ENCODE data around the gene CADM1.

Gene CADM1

GRCh38 chr11:115272925-115273324, 231.3 kb downstream of the CADM1 start:
- 95% methylated on average over 4 of the region's 4 CpGs for WGBS
- no peaks in the 10 kb centered on the region; the same call in 1 of the 2 replicates for H3K4me1 ChIP-seq (ENCODE audit: insufficient read depth, low read length)

GRCh38 chr11:115271643-115272042, 232.6 kb downstream of the CADM1 start:
- no peak overlapping the region for H3K9ac ChIP-seq (ENCODE audit: low read depth, low read length)
- H3K9me3 ChIP-seq (ENCODE audit: insufficient read depth, low read depth, low read length) = no peaks in the 10 kb centered on the region
- H3K36me3 ChIP-seq (ENCODE audit: insufficient read depth, low read length) = no peaks in the 10 kb centered on the region
- no peak overlapping the region for H3K27ac ChIP-seq (ENCODE audit: low read depth, low read length)
- H3K27me3 ChIP-seq (ENCODE audit: insufficient read depth, low read length) = no peaks in the 10 kb centered on the region
- peaks cover 7% of the 10 kb centered on the region for H3K4me1 ChIP-seq (ENCODE audit: insufficient read depth, low read length)
- H3K4me3 ChIP-seq (ENCODE audit: low read length) = no peak overlapping the region

More at GRCh38 chr11:115272925-115273324, 231.3 kb downstream of the CADM1 start:
- no peaks in the 10 kb centered on the region for H3K27me3 ChIP-seq (ENCODE audit: insufficient read depth, low read length)
- no peaks in the 10 kb centered on the region for H3K9me3 ChIP-seq (ENCODE audit: insufficient read depth, low read depth, low read length)
- no peak overlapping the region for H3K4me3 ChIP-seq (ENCODE audit: low read length)
- no peaks in the 10 kb centered on the region for H3K36me3 ChIP-seq (ENCODE audit: insufficient read depth, low read length)
- H3K27ac ChIP-seq (ENCODE audit: low read depth, low read length) = no peak overlapping the region
- no peak overlapping the region for H3K9ac ChIP-seq (ENCODE audit: low read depth, low read length)

GRCh38 chr11:115269191-115269950, 234.8 kb downstream of the CADM1 start:
- Histone ChIP-seq H3K9ac (ENCODE audit: low read depth, low read length) (no peak overlapping the region), H3K36me3 (ENCODE audit: insufficient read depth, low read length) (no peaks in the 10 kb centered on the region), H3K4me1 (ENCODE audit: insufficient read depth, low read length) (peaks cover 7% of the 10 kb centered on the region; the same call in 1 of the 2 replicates), H3K27me3 (ENCODE audit: insufficient read depth, low read length) (no peaks in the 10 kb centered on the region), H3K27ac (ENCODE audit: low read depth, low read length) (no peak overlapping the region), H3K4me3 (ENCODE audit: low read length) (no peak overlapping the region), H3K9me3 (ENCODE audit: insufficient read depth, low read depth, low read length) (no peaks in the 10 kb centered on the region)
- WGBS = 93% methylated on average over 8 of the region's 8 CpGs

- H3K4me1 ChIP-seq (ENCODE audit: insufficient read depth, low read length) = peaks cover 7% of the 10 kb centered on the region; the same call in 1 of the 2 replicates
- 94% methylated on average over 6 of the region's 7 CpGs for WGBS
- no peak overlapping the region for H3K27ac ChIP-seq (ENCODE audit: low read depth, low read length)
- no peaks in the 10 kb centered on the region for H3K9me3 ChIP-seq (ENCODE audit: insufficient read depth, low read depth, low read length)
- no peak overlapping the region for H3K9ac ChIP-seq (ENCODE audit: low read depth, low read length)
- no peak overlapping the region for H3K4me3 ChIP-seq (ENCODE audit: low read length)
- no peaks in the 10 kb centered on the region for H3K36me3 ChIP-seq (ENCODE audit: insufficient read depth, low read length)
- H3K27me3 ChIP-seq (ENCODE audit: insufficient read depth, low read length) = no peaks in the 10 kb centered on the region
Observed at GRCh38 chr11:115267871-115268270, 236.3 kb downstream of the CADM1 start.

- H3K27ac ChIP-seq (ENCODE audit: low read depth, low read length) = no peak overlapping the region
Observed at GRCh38 chr11:115267238-115267781, 236.9 kb downstream of the CADM1 start.

GRCh38 chr11:115266066-115266639, 238.1 kb downstream of the CADM1 start:
- Histone ChIP-seq H3K27me3 (ENCODE audit: insufficient read depth, low read length) (no peaks in the 10 kb centered on the region), H3K27ac (ENCODE audit: low read depth, low read length) (no peak overlapping the region), H3K9me3 (ENCODE audit: insufficient read depth, low read depth, low read length) (no peaks in the 10 kb centered on the region), H3K9ac (ENCODE audit: low read depth, low read length) (no peak overlapping the region), H3K4me3 (ENCODE audit: low read length) (no peak overlapping the region), H3K36me3 (ENCODE audit: insufficient read depth, low read length) (no peaks in the 10 kb centered on the region), H3K4me1 (ENCODE audit: insufficient read depth, low read length) (peaks cover 7% of the 10 kb centered on the region; the same call in 1 of the 2 replicates)
- 84% methylated on average over 5 of the region's 5 CpGs for WGBS

More at GRCh38 chr11:115267238-115267781, 236.9 kb downstream of the CADM1 start:
- peaks cover 7% of the 10 kb centered on the region; the same call in 1 of the 2 replicates for H3K4me1 ChIP-seq (ENCODE audit: insufficient read depth, low read length)
- no peaks in the 10 kb centered on the region for H3K27me3 ChIP-seq (ENCODE audit: insufficient read depth, low read length)
- no peaks in the 10 kb centered on the region for H3K36me3 ChIP-seq (ENCODE audit: insufficient read depth, low read length)
- 82% methylated on average over 8 of the region's 8 CpGs for WGBS
- no peak overlapping the region for H3K9ac ChIP-seq (ENCODE audit: low read depth, low read length)
- no peaks in the 10 kb centered on the region for H3K9me3 ChIP-seq (ENCODE audit: insufficient read depth, low read depth, low read length)
- H3K4me3 ChIP-seq (ENCODE audit: low read length) = no peak overlapping the region

GRCh38 chr11:115263799-115264656, 240.2 kb downstream of the CADM1 start:
- 97% methylated on average over 5 of the region's 5 CpGs for WGBS
- Histone ChIP-seq H3K27ac (ENCODE audit: low read depth, low read length) (no peak overlapping the region), H3K4me3 (ENCODE audit: low read length) (no peak overlapping the region), H3K9ac (ENCODE audit: low read depth, low read length) (no peak overlapping the region), H3K4me1 (ENCODE audit: insufficient read depth, low read length) (peaks cover 7% of the 10 kb centered on the region; the same call in 1 of the 2 replicates), H3K9me3 (ENCODE audit: insufficient read depth, low read depth, low read length) (no peaks in the 10 kb centered on the region), H3K27me3 (ENCODE audit: insufficient read depth, low read length) (no peaks in the 10 kb centered on the region), H3K36me3 (ENCODE audit: insufficient read depth, low read length) (no peaks in the 10 kb centered on the region)

GRCh38 chr11:115258216-115258615, 246.0 kb downstream of the CADM1 start:
- no peak overlapping the region for H3K27ac ChIP-seq (ENCODE audit: low read depth, low read length)
- H3K27me3 ChIP-seq (ENCODE audit: insufficient read depth, low read length) = no peaks in the 10 kb centered on the region
- no peak overlapping the region for H3K4me3 ChIP-seq (ENCODE audit: low read length)
- H3K9me3 ChIP-seq (ENCODE audit: insufficient read depth, low read depth, low read length) = no peaks in the 10 kb centered on the region
- H3K4me1 ChIP-seq (ENCODE audit: insufficient read depth, low read length) = peaks cover 27% of the 10 kb centered on the region
- 79% methylated on average over 5 of the region's 5 CpGs for WGBS
- no peak overlapping the region for H3K9ac ChIP-seq (ENCODE audit: low read depth, low read length)
- no peaks in the 10 kb centered on the region for H3K36me3 ChIP-seq (ENCODE audit: insufficient read depth, low read length)

- Histone ChIP-seq H3K9ac (ENCODE audit: low read depth, low read length) (no peak overlapping the region), H3K27me3 (ENCODE audit: insufficient read depth, low read length) (no peaks in the 10 kb centered on the region), H3K4me1 (ENCODE audit: insufficient read depth, low read length) (peaks cover 27% of the 10 kb centered on the region), H3K4me3 (ENCODE audit: low read length) (no peak overlapping the region), H3K9me3 (ENCODE audit: insufficient read depth, low read depth, low read length) (no peaks in the 10 kb centered on the region), H3K27ac (ENCODE audit: low read depth, low read length) (no peak overlapping the region), H3K36me3 (ENCODE audit: insufficient read depth, low read length) (no peaks in the 10 kb centered on the region)
- whole genome bisulfite sequencing = 50% methylated on average over 4 of the region's 4 CpGs
Observed at GRCh38 chr11:115257678-115258077, 246.5 kb downstream of the CADM1 start.

GRCh38 chr11:115257270-115257669, 246.9 kb downstream of the CADM1 start:
- H3K27me3 ChIP-seq (ENCODE audit: insufficient read depth, low read length) = no peaks in the 10 kb centered on the region
- peaks cover 27% of the 10 kb centered on the region for H3K4me1 ChIP-seq (ENCODE audit: insufficient read depth, low read length)
- H3K36me3 ChIP-seq (ENCODE audit: insufficient read depth, low read length) = no peaks in the 10 kb centered on the region
- no peak overlapping the region for H3K27ac ChIP-seq (ENCODE audit: low read depth, low read length)
- H3K4me3 ChIP-seq (ENCODE audit: low read length) = no peak overlapping the region
- H3K9ac ChIP-seq (ENCODE audit: low read depth, low read length) = no peak overlapping the region
- H3K9me3 ChIP-seq (ENCODE audit: insufficient read depth, low read depth, low read length) = no peaks in the 10 kb centered on the region
